Measurements from ENCODE around the gene ASB3.

- TF ChIP-seq CTCF (IDR thresholded peaks at IDR 0.05): no peak
- TF ChIP-seq POLR2A (IDR thresholded peaks at IDR 0.05): no peak
Measured at GRCh38 chr2:53632714-53633113, 154.0 kb downstream of the ASB3 start.
